IMR-90 (cell line): ENCODE measurements around the gene SMIM21. TPM values are rescaled to one million over a fixed set of nuclear protein-coding genes. Genes with fewer than 3 reads are reported as not detected.

Experiments
- ATAC-seq: fragments of 200-7000 bp; cut with Tn5 transposase; 2 replicates; pipeline ENCODE4 v1.9.1; 2020; ENCODE audit warnings: low read depth, mild to moderate bottlenecking, moderate library complexity
- BruUV-seq: library from RNA; stranded (reverse); fragments of 400-500 nt; replicated peaks from 2 replicates; lab custom pipeline; 2021; lab: Mats Ljungman, UMichigan
- CTCF ChIA-PET: fragments of 300-600 bp; formaldehyde crosslinking; extraction: SDS; loops from one replicate; lab custom pipeline; 2021; ENCODE audit warnings: antibody characterized with exemption; lab: Yijun Ruan, JAX
- POLR2A ChIA-PET: fragments of 300-600 bp; sonication (Branson Sonifier 250); formaldehyde crosslinking; loops from one replicate; lab custom pipeline; 2022; ENCODE audit warnings: antibody characterized with exemption; ENCODE audit not compliant: unreplicated experiment; lab: Charles Lee
- DNase-seq: peaks from one replicate; pipeline ENCODE4 v3.0.0; 2013
- H2AFZ ChIP-seq: replicated peaks from 2 replicates; pipeline ENCODE3; 2013; ENCODE audit warnings: low read length, mild to moderate bottlenecking; ENCODE audit not compliant: poor library complexity
- H2AK5ac ChIP-seq: 2 replicates; pipeline ENCODE4 v1.6.1; 2013; ENCODE audit warnings: low read depth, low read length, inconsistent platforms
- H2AK9ac ChIP-seq: replicated peaks from 2 replicates; pipeline ENCODE3; 2013; ENCODE audit warnings: mild to moderate bottlenecking, low read depth, low read length, moderate library complexity; ENCODE audit not compliant: poor library complexity
- H2BK120ac ChIP-seq: 2 replicates; pipeline ENCODE4 v1.6.1; 2013; ENCODE audit warnings: low read depth, low read length, inconsistent platforms
- H2BK15ac ChIP-seq: 3 replicates; pipeline ENCODE4 v1.6.1; 2013; ENCODE audit warnings: low read depth, low read length, inconsistent platforms
- H2BK20ac ChIP-seq: 2 replicates; pipeline ENCODE4 v1.6.1; 2013; ENCODE audit warnings: low read depth, mild to moderate bottlenecking, inconsistent platforms, low read length, moderate library complexity
- H2BK5ac ChIP-seq: 2 replicates; pipeline ENCODE4 v1.6.1; 2013; ENCODE audit warnings: mild to moderate bottlenecking, low read depth, low read length, inconsistent platforms; ENCODE audit not compliant: poor library complexity, severe bottlenecking
- H3K14ac ChIP-seq: replicated peaks from 2 replicates; pipeline ENCODE4 v1.6.1; 2013; ENCODE audit warnings: low read depth, low read length, inconsistent platforms
- H3K18ac ChIP-seq: 2 replicates; pipeline ENCODE4 v1.6.1; 2013; ENCODE audit warnings: low read depth, low read length, control low read depth
- H3K23ac ChIP-seq: 2 replicates; pipeline ENCODE4 v1.6.1; 2013; ENCODE audit warnings: low read depth, low read length, inconsistent platforms
- H3K27ac ChIP-seq: 2 replicates; pipeline ENCODE4 v1.5.1; 2013; ENCODE audit warnings: mild to moderate bottlenecking, control low read depth, low read length; ENCODE audit not compliant: insufficient read depth
- H3K27me3 ChIP-seq: 2 replicates; pipeline ENCODE4 v1.6.1; 2013; ENCODE audit warnings: low read length; ENCODE audit not compliant: control insufficient read depth, insufficient read depth
- H3K36me3 ChIP-seq: 2 replicates; pipeline ENCODE4 v1.6.1; 2013; ENCODE audit warnings: low read length, mixed read lengths; ENCODE audit not compliant: control insufficient read depth, insufficient read depth
- H3K4ac ChIP-seq: 2 replicates; pipeline ENCODE4 v1.6.1; 2013; ENCODE audit warnings: low read depth, low read length, inconsistent platforms
- H3K4me1 ChIP-seq: 2 replicates; pipeline ENCODE4 v1.6.1; 2013; ENCODE audit warnings: low read length, mixed read lengths; ENCODE audit not compliant: control insufficient read depth, insufficient read depth
- H3K4me2 ChIP-seq: 2 replicates; pipeline ENCODE4 v1.6.1; 2013; ENCODE audit warnings: low read depth, mild to moderate bottlenecking, control low read depth, low read length, moderate library complexity
- H3K4me3 ChIP-seq: 2 replicates; pipeline ENCODE4 v1.5.1; 2013; ENCODE audit warnings: low read depth, mild to moderate bottlenecking, control low read depth, low read length, moderate library complexity; ENCODE audit not compliant: insufficient read depth
- H3K56ac ChIP-seq: 2 replicates; pipeline ENCODE4 v1.6.1; 2013; ENCODE audit warnings: low read length, inconsistent platforms; ENCODE audit not compliant: insufficient read depth; ENCODE audit errors: extremely low read depth
- H3K79me1 ChIP-seq, 2 experiments: 2 replicates each; pipeline ENCODE4 v1.6.1; 2013; ENCODE audit warnings: low read length in 2 of 2, inconsistent platforms in 1 of 2, low read depth in 1 of 2
- H3K9ac ChIP-seq: 2 replicates; pipeline ENCODE4 v1.6.1; 2013; ENCODE audit warnings: low read depth, low read length, control low read depth
- H3K9me1 ChIP-seq: 2 replicates; pipeline ENCODE4 v1.6.1; 2013; ENCODE audit warnings: low read length, inconsistent platforms; ENCODE audit not compliant: insufficient read depth
- H3K9me3 ChIP-seq: 2 replicates; pipeline ENCODE4 v1.6.1; 2013; ENCODE audit warnings: low read length; ENCODE audit not compliant: control insufficient read depth, insufficient read depth
- H4K20me1 ChIP-seq: 2 replicates; pipeline ENCODE4 v1.6.1; 2013; ENCODE audit warnings: low read length, inconsistent platforms; ENCODE audit not compliant: insufficient read depth
- H4K5ac ChIP-seq: 2 replicates; pipeline ENCODE4 v1.6.1; 2013; ENCODE audit warnings: mild to moderate bottlenecking, low read depth, low read length, control low read depth
- H4K8ac ChIP-seq, 2 experiments: 2 replicates each; pipeline ENCODE4 v1.6.1; 2013; ENCODE audit warnings: low read depth in 2 of 2, low read length in 2 of 2, control low read depth in 1 of 2, inconsistent platforms in 1 of 2
- H4K91ac ChIP-seq: 2 replicates; pipeline ENCODE4 v1.6.1; 2013; ENCODE audit warnings: low read depth, low read length, inconsistent platforms; ENCODE audit not compliant: insufficient read depth
- BHLHE40 ChIP-seq: fragments of 150-350 bp; IDR thresholded peaks from 2 replicates; pipeline ENCODE4 v1.6.1; 2016; ENCODE audit warnings: mild to moderate bottlenecking, low read depth, low read length
- CEBPB ChIP-seq: IDR thresholded peaks from 2 replicates; pipeline ENCODE4 v1.6.1; 2012; ENCODE audit warnings: low read depth, low read length, improper control_type of control experiment
- CHD1 ChIP-seq: IDR thresholded peaks from 2 replicates; pipeline ENCODE4 v1.6.1; 2012; ENCODE audit warnings: low read depth, low read length, improper control_type of control experiment
- FOS ChIP-seq: fragments of 150-350 bp; IDR thresholded peaks from 2 replicates; pipeline ENCODE4 v1.6.1; 2016; ENCODE audit warnings: low read depth, low read length
- MAFK ChIP-seq: IDR thresholded peaks from 2 replicates; pipeline ENCODE4 v1.6.1; 2012; ENCODE audit warnings: low read depth, low read length, improper control_type of control experiment
- MAZ ChIP-seq: IDR thresholded peaks from 2 replicates; pipeline ENCODE4 v1.6.1; 2012; ENCODE audit warnings: low read depth, mild to moderate bottlenecking, low read length, improper control_type of control experiment, moderate library complexity, borderline replicate concordance
- MXI1 ChIP-seq: IDR thresholded peaks from 2 replicates; pipeline ENCODE4 v1.6.1; 2012; ENCODE audit warnings: low read depth, mild to moderate bottlenecking, low read length, moderate library complexity, borderline replicate concordance
- NFE2L2 ChIP-seq: fragments of 150-350 bp; IDR thresholded peaks from 2 replicates; pipeline ENCODE4 v1.6.1; 2016; ENCODE audit warnings: low read depth, mild to moderate bottlenecking, low read length
- POLR2A ChIP-seq: IDR thresholded peaks from 2 replicates; pipeline ENCODE4 v1.6.1; 2012; ENCODE audit warnings: mild to moderate bottlenecking, low read depth, low read length
- RAD21 ChIP-seq: IDR thresholded peaks from 2 replicates; pipeline ENCODE4 v1.6.1; 2012; ENCODE audit warnings: low read length, improper control_type of control experiment
- RCOR1 ChIP-seq: IDR thresholded peaks from 2 replicates; pipeline ENCODE4 v1.6.1; 2012; ENCODE audit warnings: mild to moderate bottlenecking, low read length, improper control_type of control experiment; ENCODE audit not compliant: insufficient replicate concordance
- RFX5 ChIP-seq: IDR thresholded peaks from 2 replicates; pipeline ENCODE4 v1.8.0; 2012; ENCODE audit warnings: low read depth, mild to moderate bottlenecking, low read length, moderate library complexity
- SMC3 ChIP-seq: fragments of 150-350 bp; IDR thresholded peaks from 2 replicates; pipeline ENCODE4 v1.6.1; 2016; ENCODE audit warnings: low read depth, mild to moderate bottlenecking, antibody characterized with exemption, low read length, moderate library complexity
- WGBS, 2 experiments: methylation state at CpG; one replicate each; pipeline versions ENCODE4 v1.1.5 to v1.1.7; 2013; ENCODE audit warnings: missing lambda C conversion rate in 2 of 2; ENCODE audit not compliant: insufficient read length in 1 of 2; ENCODE audit errors: extremely low coverage in 2 of 2; 5-methylcytosine and 5-hydroxymethylcytosine counted together
- dilution Hi-C: fragments of 300-500 bp; cut with HindIII; formaldehyde crosslinking; loops from one replicate; pipeline ENCODE4 v1.14.3; 2018; ENCODE audit warnings: low sequenced_read_pairs; ENCODE audit not compliant: unreplicated experiment
- in situ Hi-C: fragments of 300-500 bp; cut with MboI; formaldehyde crosslinking; loops from 3 replicates; pipeline ENCODE4 v1.14.3; 2019; ENCODE audit warnings: low sequenced_read_pairs, inconsistent platforms, mixed read lengths
- intact Hi-C: fragments of 100-400 bp; cut with micrococcal nuclease; formaldehyde crosslinking; loops from 2 replicates; pipeline ENCODE4 v1.10.0; 2022
- polyA plus RNA-seq, 3 experiments: library from polyadenylated mRNA; depleted of rRNA; stranded (reverse); fragments of >200 nt; gene quantifications; 2 replicates each; pipeline ENCODE4 v1.2.3, GENCODE V29; 2012; ENCODE audit warnings: low replicate concordance in 1 of 3
- total RNA-seq: library from RNA; depleted of rRNA; stranded (reverse); fragments of >200 nt; gene quantifications from 2 replicates; pipeline ENCODE4 v1.2.3, GENCODE V29; 2012
- TF ChIP-seq, protein P1 (sequence below): fragments of 150-350 bp; IDR thresholded peaks from 2 replicates; pipeline ENCODE4 v1.6.1; 2016; ENCODE audit warnings: low read depth, mild to moderate bottlenecking, low read length, moderate library complexity, borderline replicate concordance
- TF ChIP-seq, protein P2 (sequence below): fragments of 150-350 bp; IDR thresholded peaks from 2 replicates; pipeline ENCODE4 v1.6.1; 2017; ENCODE audit warnings: mild to moderate bottlenecking, antibody characterized with exemption, low read length, low read depth
- TF ChIP-seq, protein P3 (sequence below): conservative IDR thresholded peaks from 2 replicates; pipeline ENCODE4 v1.5.1; 2012; ENCODE audit warnings: mild to moderate bottlenecking, low read depth, low read length, improper control_type of control experiment

SMIM21 gene
- total and polyA plus RNA-seq, 2 of the 4 experiments (the other 2 are of a cell fraction): not detected

- Histone ChIP-seq H3K14ac (no peak overlapping the region), H2BK5ac (no peak overlapping the region), H4K5ac (no peak overlapping the region), H2BK120ac (no peak overlapping the region), H2AK9ac (no peak overlapping the region), H3K23ac (no peak overlapping the region), H3K18ac (no peak overlapping the region), H2AK5ac (no peak overlapping the region), H3K4me1 (no peaks in the 10 kb centered on the region), H3K27ac (no peak overlapping the region), H3K79me1 (no peaks in the 10 kb centered on the region), H3K4me3 (no peak overlapping the region), H3K56ac (no peak overlapping the region), H3K9me1 (no peaks in the 10 kb centered on the region), H3K27me3 (peaks cover 19% of the 10 kb centered on the region), H3K9me3 (no peaks in the 10 kb centered on the region), H2BK15ac (no peak overlapping the region), H3K36me3 (no peaks in the 10 kb centered on the region), H4K8ac (no peak overlapping the region), H3K4me2 (no peak overlapping the region), H3K9ac (no peak overlapping the region), H2AFZ (no peak overlapping the region), H4K20me1 (no peaks in the 10 kb centered on the region), H2BK20ac (no peak overlapping the region), H3K4ac (no peak overlapping the region), H4K91ac (no peak overlapping the region)
- in situ Hi-C loops (no loop called here), intact Hi-C loops (no loop called here), dilution Hi-C loops (no loop called here)
- ATAC-seq (no peak), DNase-seq (no peak)
- TF ChIP-seq FOS (no peak), CHD1 (no peak), MAFK (no peak), RAD21 (no peak), MXI1 (no peak), BHLHE40 (no peak), MAZ (no peak), SMC3 (no peak), NFE2L2 (no peak), RFX5 (no peak), CEBPB (no peak), POLR2A (no peak), RCOR1 (no peak)
- TF ChIP-seq, protein P1, sequence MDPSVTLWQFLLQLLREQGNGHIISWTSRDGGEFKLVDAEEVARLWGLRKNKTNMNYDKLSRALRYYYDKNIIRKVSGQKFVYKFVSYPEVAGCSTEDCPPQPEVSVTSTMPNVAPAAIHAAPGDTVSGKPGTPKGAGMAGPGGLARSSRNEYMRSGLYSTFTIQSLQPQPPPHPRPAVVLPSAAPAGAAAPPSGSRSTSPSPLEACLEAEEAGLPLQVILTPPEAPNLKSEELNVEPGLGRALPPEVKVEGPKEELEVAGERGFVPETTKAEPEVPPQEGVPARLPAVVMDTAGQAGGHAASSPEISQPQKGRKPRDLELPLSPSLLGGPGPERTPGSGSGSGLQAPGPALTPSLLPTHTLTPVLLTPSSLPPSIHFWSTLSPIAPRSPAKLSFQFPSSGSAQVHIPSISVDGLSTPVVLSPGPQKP: no peak
- TF ChIP-seq, protein P2, sequence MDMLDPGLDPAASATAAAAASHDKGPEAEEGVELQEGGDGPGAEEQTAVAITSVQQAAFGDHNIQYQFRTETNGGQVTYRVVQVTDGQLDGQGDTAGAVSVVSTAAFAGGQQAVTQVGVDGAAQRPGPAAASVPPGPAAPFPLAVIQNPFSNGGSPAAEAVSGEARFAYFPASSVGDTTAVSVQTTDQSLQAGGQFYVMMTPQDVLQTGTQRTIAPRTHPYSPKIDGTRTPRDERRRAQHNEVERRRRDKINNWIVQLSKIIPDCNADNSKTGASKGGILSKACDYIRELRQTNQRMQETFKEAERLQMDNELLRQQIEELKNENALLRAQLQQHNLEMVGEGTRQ: no peak
- TF ChIP-seq, protein P3, sequence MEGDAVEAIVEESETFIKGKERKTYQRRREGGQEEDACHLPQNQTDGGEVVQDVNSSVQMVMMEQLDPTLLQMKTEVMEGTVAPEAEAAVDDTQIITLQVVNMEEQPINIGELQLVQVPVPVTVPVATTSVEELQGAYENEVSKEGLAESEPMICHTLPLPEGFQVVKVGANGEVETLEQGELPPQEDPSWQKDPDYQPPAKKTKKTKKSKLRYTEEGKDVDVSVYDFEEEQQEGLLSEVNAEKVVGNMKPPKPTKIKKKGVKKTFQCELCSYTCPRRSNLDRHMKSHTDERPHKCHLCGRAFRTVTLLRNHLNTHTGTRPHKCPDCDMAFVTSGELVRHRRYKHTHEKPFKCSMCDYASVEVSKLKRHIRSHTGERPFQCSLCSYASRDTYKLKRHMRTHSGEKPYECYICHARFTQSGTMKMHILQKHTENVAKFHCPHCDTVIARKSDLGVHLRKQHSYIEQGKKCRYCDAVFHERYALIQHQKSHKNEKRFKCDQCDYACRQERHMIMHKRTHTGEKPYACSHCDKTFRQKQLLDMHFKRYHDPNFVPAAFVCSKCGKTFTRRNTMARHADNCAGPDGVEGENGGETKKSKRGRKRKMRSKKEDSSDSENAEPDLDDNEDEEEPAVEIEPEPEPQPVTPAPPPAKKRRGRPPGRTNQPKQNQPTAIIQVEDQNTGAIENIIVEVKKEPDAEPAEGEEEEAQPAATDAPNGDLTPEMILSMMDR: no peak
- CTCF ChIA-PET: interaction anchor here (0.5 kb wide), 1 partner anchor 52 kb away, joined by 4 read pairs; no protein-coding TSS in a partner anchor
- WGBS, 2 experiments: no CpG with 5 or more reads among the region's 4 CpGs
- BruUV-seq: no TSS peak
- POLR2A ChIA-PET: no interaction called here
These were observed 43.4 kb downstream of the SMIM21 start for GRCh38 chr18:75384144-75384543.
